SK-N-MC (cell line): ENCODE data around the gene GRK6.
"Not testable (repeated sequence)": the region's sequence is repeated elsewhere in the genome, so short reads cannot be mapped to it uniquely, and the experiment has no call there.

Experiments
- EZH2 ChIP-seq: fragments of 200-600 bp; sonication (generic); IDR thresholded peaks from one replicate; pipeline ENCODE4 v1.6.1; 2017; ENCODE audit warnings: antibody characterized with exemption
- POLR2AphosphoS5 ChIP-seq: IDR thresholded peaks from 2 replicates; pipeline ENCODE4 v1.6.1; 2012; ENCODE audit warnings: mild to moderate bottlenecking, low read depth, low read length, borderline replicate concordance

GRCh38 chr5:177417081-177417480 is 9.4 kb upstream of the GRK6 start:
- TF ChIP-seq EZH2, POLR2AphosphoS5: not testable (repeated sequence)
